Caco-2 (cell line): Measurements from ENCODE around the gene SIGLEC14. TPM values are rescaled to one million over a fixed set of nuclear protein-coding genes. Genes with fewer than 3 reads are reported as not detected.

Experiments
- BruUV-seq: library from RNA; stranded (reverse); fragments of 400-500 nt; replicated peaks from 2 replicates; lab custom pipeline; 2021; lab: Mats Ljungman, UMichigan
- CTCF ChIA-PET: fragments of 300-600 bp; sonication (Branson Sonifier 250); formaldehyde crosslinking; loops from one replicate; lab custom pipeline; 2022; ENCODE audit warnings: antibody characterized with exemption; lab: Charles Lee
- POLR2A ChIA-PET: fragments of 300-600 bp; sonication (Branson Sonifier 250); formaldehyde crosslinking; loops from one replicate; lab custom pipeline; 2022; ENCODE audit warnings: antibody characterized with exemption; lab: Charles Lee
- DNase-seq, 2 experiments: peaks; one replicate each; pipeline versions ENCODE4 v3.0.0 to v3.0.0-alpha.2; 2020 to 2022
- H3K27me3 ChIP-seq: replicated peaks from 2 replicates; pipeline ENCODE4 v1.6.0; 2011; ENCODE audit warnings: low read length; ENCODE audit not compliant: control insufficient read depth, insufficient read depth
- H3K36me3 ChIP-seq: 2 replicates; pipeline ENCODE4 v1.5.1; 2011; ENCODE audit warnings: low read length; ENCODE audit not compliant: control insufficient read depth, insufficient read depth
- H3K4me1 ChIP-seq: fragments of 250-450 bp; sonication (Bioruptor Pico); 2 replicates; pipeline ENCODE4 v1.5.1; 2020; ENCODE audit warnings: mild to moderate bottlenecking
- H3K4me3 ChIP-seq: 2 replicates; pipeline ENCODE4 v1.5.1; 2011; ENCODE audit warnings: low read depth, mild to moderate bottlenecking, control low read depth, low read length
- H3K9me3 ChIP-seq: fragments of 250-450 bp; sonication (Bioruptor Pico); 2 replicates; pipeline ENCODE4 v1.5.1; 2020; ENCODE audit warnings: mild to moderate bottlenecking, moderate library complexity
- H3K27ac Mint-ChIP-seq: one replicate; pipeline ENCODE4 v1.8.0; 2022; ENCODE audit warnings: mixed read lengths; ENCODE audit not compliant: unreplicated experiment
- H3K27me3 Mint-ChIP-seq: one replicate; pipeline ENCODE4 v1.8.0; 2022; ENCODE audit warnings: mixed read lengths; ENCODE audit not compliant: insufficient read depth, unreplicated experiment
- H3K36me3 Mint-ChIP-seq: one replicate; pipeline ENCODE4 v1.8.0; 2022; ENCODE audit warnings: mild to moderate bottlenecking, mixed read lengths; ENCODE audit not compliant: insufficient read depth, unreplicated experiment
- H3K4me1 Mint-ChIP-seq: one replicate; pipeline ENCODE4 v1.8.0; 2022; ENCODE audit warnings: low read depth, mixed read lengths; ENCODE audit not compliant: unreplicated experiment
- H3K4me3 Mint-ChIP-seq: one replicate; pipeline ENCODE4 v1.8.0; 2022; ENCODE audit warnings: mild to moderate bottlenecking, moderate library complexity, mixed read lengths; ENCODE audit not compliant: unreplicated experiment
- H3K9me3 Mint-ChIP-seq: one replicate; pipeline ENCODE4 v1.8.0; 2022; ENCODE audit warnings: mixed read lengths; ENCODE audit not compliant: unreplicated experiment
- intact Hi-C: fragments of 100-400 bp; cut with micrococcal nuclease; formaldehyde crosslinking; loops from one replicate; pipeline ENCODE4 v1.10.0; 2022; ENCODE audit not compliant: unreplicated experiment
- total RNA-seq: library from RNA; stranded (reverse); gene quantifications from 2 replicates; pipeline ENCODE4 v1.2.3, GENCODE V29; 2022
- TF ChIP-seq, protein P1 (sequence below), 2 experiments: fragments of 200-600 bp in 1 of 2; IDR thresholded peaks; 1 replicate in 1 of 2; 2 replicates in 1 of 2; pipeline versions ENCODE4 v1.5.1 to v1.8.0; 2011 to 2022; ENCODE audit warnings: antibody characterized with exemption in 1 of 2, control low read depth in 1 of 2, inconsistent platforms in 1 of 2, low read depth in 1 of 2, low read length in 1 of 2, mild to moderate bottlenecking in 1 of 2, moderate library complexity in 1 of 2; ENCODE audit not compliant: insufficient read depth in 1 of 2, severe bottlenecking in 1 of 2, unreplicated experiment in 1 of 2

Gene SIGLEC14
- total RNA-seq, 1 experiment from 2014 or later: not detected

GRCh38 chr19:51692468-51692867, 45.8 kb upstream of the SIGLEC14 start:
- TF ChIP-seq, protein P1, sequence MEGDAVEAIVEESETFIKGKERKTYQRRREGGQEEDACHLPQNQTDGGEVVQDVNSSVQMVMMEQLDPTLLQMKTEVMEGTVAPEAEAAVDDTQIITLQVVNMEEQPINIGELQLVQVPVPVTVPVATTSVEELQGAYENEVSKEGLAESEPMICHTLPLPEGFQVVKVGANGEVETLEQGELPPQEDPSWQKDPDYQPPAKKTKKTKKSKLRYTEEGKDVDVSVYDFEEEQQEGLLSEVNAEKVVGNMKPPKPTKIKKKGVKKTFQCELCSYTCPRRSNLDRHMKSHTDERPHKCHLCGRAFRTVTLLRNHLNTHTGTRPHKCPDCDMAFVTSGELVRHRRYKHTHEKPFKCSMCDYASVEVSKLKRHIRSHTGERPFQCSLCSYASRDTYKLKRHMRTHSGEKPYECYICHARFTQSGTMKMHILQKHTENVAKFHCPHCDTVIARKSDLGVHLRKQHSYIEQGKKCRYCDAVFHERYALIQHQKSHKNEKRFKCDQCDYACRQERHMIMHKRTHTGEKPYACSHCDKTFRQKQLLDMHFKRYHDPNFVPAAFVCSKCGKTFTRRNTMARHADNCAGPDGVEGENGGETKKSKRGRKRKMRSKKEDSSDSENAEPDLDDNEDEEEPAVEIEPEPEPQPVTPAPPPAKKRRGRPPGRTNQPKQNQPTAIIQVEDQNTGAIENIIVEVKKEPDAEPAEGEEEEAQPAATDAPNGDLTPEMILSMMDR (IDR thresholded peaks at IDR 0.05; ENCODE audit: insufficient read depth in 1 of 2, low read depth in 1 of 2, low read length in 1 of 2, severe bottlenecking in 1 of 2, unreplicated experiment in 1 of 2): no peak
- intact Hi-C loops: no loop called here
- Mint-ChIP-seq H3K27me3 (no peaks in the 10 kb centered on the region), H3K36me3 (peaks cover 7% of the 10 kb centered on the region), H3K4me3 (no peak overlapping the region), H3K9me3 (no peaks in the 10 kb centered on the region), H3K27ac (no peak overlapping the region), H3K4me1 (peaks cover 25% of the 10 kb centered on the region)
- Histone ChIP-seq H3K4me1 (peaks cover 18% of the 10 kb centered on the region), H3K9me3 (no peaks in the 10 kb centered on the region), H3K27me3 (no peaks in the 10 kb centered on the region), H3K4me3 (no peak overlapping the region), H3K36me3 (no peaks in the 10 kb centered on the region)
- ChIA-PET CTCF (no interaction called here), POLR2A (no interaction called here)
- DNase-seq: no peak
- no TSS peak for BruUV-seq

- Histone ChIP-seq H3K36me3 (no peaks in the 10 kb centered on the region), H3K4me1 (peaks cover 20% of the 10 kb centered on the region), H3K4me3 (no peak overlapping the region), H3K9me3 (no peaks in the 10 kb centered on the region), H3K27me3 (no peaks in the 10 kb centered on the region)
- peaks cover 27% of the 10 kb centered on the region for H3K4me1 Mint-ChIP-seq
- no peaks in the 10 kb centered on the region for H3K27me3 Mint-ChIP-seq
- H3K9me3 Mint-ChIP-seq: no peaks in the 10 kb centered on the region
- peaks cover 7% of the 10 kb centered on the region for H3K36me3 Mint-ChIP-seq
- TF ChIP-seq, protein P1 (IDR thresholded peaks at IDR 0.05; ENCODE audit: insufficient read depth in 1 of 2, low read depth in 1 of 2, low read length in 1 of 2, severe bottlenecking in 1 of 2, unreplicated experiment in 1 of 2): no peak
- no TSS peak for BruUV-seq
- ChIA-PET CTCF (no interaction called here), POLR2A (no interaction called here)
- H3K4me3 Mint-ChIP-seq: peak overlapping the region; percentile 34
- DNase-seq: no peak
- intact Hi-C loops: no loop called here
- H3K27ac Mint-ChIP-seq: peak overlapping the region; percentile 45
These were observed 45.2 kb upstream of the SIGLEC14 start for GRCh38 chr19:51691584-51692428.

GRCh38 chr19:51691074-51691583, 44.5 kb upstream of the SIGLEC14 start:
- no TSS peak for BruUV-seq
- CTCF ChIA-PET: no interaction called here

More at GRCh38 chr19:51691074-51691583, 44.5 kb upstream of the SIGLEC14 start:
- Mint-ChIP-seq H3K9me3 (no peaks in the 10 kb centered on the region), H3K4me1 (peaks cover 27% of the 10 kb centered on the region), H3K36me3 (peaks cover 7% of the 10 kb centered on the region), H3K27me3 (no peaks in the 10 kb centered on the region), H3K4me3 (peak overlapping the region; percentile 34), H3K27ac (peak overlapping the region; percentile 45)
- POLR2A ChIA-PET: no interaction called here
- H3K27me3 ChIP-seq: no peaks in the 10 kb centered on the region
- no peak for DNase-seq
- H3K9me3 ChIP-seq: no peaks in the 10 kb centered on the region
- no peaks in the 10 kb centered on the region for H3K36me3 ChIP-seq
- H3K4me3 ChIP-seq: no peak overlapping the region
- intact Hi-C loops: no loop called here
- peaks cover 20% of the 10 kb centered on the region for H3K4me1 ChIP-seq
- TF ChIP-seq, protein P1 (IDR thresholded peaks at IDR 0.05; ENCODE audit: insufficient read depth in 1 of 2, low read depth in 1 of 2, low read length in 1 of 2, severe bottlenecking in 1 of 2, unreplicated experiment in 1 of 2): no peak
